Hypothalamus (tissue), 51 donors: ENCODE results near the gene SCGB2B2.
"Not testable (repeated sequence)": the region's sequence is repeated elsewhere in the genome, so short reads cannot be mapped to it uniquely, and the experiment has no call there.

Experiments
- DNase-seq, 51 donors: peaks; one replicate each; lab custom pipeline; 2025; lab: John Stamatoyannopoulos, UW

SCGB2B2 gene

GRCh38 chr19:34676697-34677385 is at the start of gene SCGB2B2:
Gene SCGB2B2 (minus strand): TSS chr19:34677159. CDS start chr19:34594563, 82,596 bp downstream.
- peak in 41 of 51 donors; percentile 60 to 99 (median 91) for DNase-seq

DNA sequence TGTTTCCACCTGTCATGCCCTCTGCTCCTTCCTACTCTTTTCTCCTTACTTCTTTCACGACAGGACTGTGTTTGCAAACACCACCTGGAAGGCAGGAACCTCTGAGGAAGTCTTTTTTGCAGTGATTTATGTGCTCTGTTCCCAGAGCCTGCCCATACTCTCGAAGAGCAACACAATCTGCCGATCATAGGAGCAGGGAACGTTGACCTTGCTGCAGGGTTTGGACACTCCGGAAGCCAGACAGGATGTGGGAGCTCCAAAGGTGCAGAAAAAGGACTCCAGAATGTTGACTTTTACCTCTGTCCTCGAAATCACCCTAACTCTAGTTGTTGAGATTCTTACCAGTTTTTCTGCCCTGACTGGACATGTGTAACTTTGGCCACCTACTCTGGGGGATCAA is 48.4 kb upstream of the SCGB2B2 start:
- no peak for DNase-seq

GRCh38 chr19:34722353-34722752 is 45.4 kb upstream of the SCGB2B2 start:
- no peak for DNase-seq

GRCh38 chr19:34715357-34715756 is 38.4 kb upstream of the SCGB2B2 start:
- no peak for DNase-seq

DNA sequence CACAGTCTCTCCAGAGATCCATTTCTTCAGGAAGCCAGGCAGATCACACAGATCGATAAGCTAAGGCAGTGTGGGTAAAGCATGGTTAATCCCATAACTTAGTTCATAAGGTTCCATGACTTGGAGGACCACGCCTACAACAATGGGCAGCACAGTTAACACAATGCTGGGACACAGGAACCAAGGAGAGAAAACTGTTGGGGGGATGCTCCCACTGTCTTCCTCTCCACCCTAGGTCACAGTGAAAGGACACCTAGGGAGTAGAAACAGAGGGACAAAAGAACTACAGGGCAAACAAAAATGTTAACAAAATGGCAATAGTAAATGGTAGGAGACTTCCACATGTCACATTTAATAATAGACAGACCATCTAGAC is 36.3 kb upstream of the SCGB2B2 start:
- DNase-seq, result no peak

DNA sequence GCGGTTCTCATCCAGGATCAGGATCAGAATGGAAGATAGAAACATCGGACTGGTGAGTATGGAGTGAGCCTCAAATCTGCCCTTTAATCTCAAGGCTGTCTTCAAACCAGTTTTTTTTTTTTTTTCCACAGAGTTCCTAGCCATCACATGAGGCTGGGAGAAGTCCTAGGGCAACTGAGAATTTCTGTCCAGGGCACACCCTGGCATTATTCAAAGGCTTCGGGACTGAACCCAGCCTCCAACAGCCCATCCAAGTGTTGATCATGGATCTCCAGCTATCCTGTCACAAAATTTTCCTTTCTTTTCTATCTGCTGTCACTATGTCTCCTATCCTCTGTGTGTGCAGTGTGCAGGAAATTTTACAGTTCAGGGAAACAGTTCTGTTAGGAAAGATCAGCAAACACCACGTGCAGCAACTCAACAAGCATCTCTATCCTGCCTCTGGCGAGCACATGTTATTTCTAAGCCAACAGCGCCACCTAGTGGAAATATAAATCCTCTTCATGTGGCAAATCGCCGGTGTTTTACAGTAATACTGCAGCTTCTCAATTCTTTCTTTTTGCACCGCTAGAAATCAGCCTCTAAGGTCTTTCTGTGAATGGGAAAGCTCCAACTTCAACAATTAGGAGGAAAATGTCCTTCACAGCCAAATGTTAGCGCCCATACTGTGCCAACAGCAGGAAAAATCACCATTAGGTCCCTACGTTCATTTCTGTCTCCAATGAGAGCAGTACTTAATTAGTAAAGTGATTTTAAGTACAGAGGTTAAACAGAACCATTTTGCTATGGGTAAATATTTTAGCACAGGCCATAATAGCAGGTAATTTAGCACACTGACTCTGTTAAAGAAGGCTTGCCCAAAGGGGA is 35.7 kb upstream of the SCGB2B2 start:
- peak in 19 of 51 donors; percentile 3 to 62 (median 30) for DNase-seq

- DNase-seq, result no peak
These were observed 34.9 kb upstream of the SCGB2B2 start for GRCh38 chr19:34711890-34712289.

DNA sequence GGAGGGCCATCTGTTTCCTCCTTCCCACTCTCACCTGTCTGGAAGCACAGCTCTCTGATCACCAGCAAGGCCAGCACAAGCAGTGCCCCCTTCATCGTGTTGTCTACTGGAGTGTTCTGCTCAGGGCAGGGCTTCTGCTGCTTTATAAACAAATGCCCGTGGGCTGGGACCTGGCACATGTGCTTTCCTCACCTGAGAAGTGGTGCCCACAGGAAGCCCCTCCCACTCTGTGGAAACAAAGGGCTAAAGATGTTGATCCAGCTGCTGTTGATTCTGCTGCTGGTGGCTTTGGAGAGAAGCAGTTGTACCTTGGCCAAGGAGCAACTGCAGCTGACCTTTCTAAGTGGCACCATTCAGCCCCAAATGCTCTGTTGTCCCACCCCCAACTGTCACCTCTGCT is 30.7 kb upstream of the SCGB2B2 start:
- no peak for DNase-seq

- DNase-seq, result no peak
These were observed 15.6 kb upstream of the SCGB2B2 start for GRCh38 chr19:34692549-34692948.

DNA sequence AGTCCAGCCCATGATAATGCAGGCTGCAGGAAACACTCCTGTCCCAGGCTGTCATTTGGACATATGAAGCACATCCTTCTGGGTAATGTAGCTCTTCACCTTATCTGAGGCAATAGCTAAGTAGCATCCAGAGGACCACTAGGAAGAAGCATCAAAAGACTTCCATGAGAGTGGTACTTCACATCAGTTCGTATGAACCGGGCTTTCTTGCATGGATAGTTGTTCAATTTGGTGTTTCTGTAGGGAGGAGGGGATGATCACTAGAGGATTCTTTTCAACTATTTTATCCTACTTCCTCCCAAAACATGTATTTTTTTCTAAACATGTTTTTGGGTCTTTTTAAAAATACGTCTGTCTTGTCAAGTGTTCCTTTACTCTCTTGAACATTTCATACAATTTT is 13.4 kb upstream of the SCGB2B2 start:
- DNase-seq, result no peak

GRCh38 chr19:34688592-34688991 is 11.6 kb upstream of the SCGB2B2 start:
- no peak for DNase-seq

- no peak for DNase-seq
These were observed 10.4 kb upstream of the SCGB2B2 start for GRCh38 chr19:34687348-34687747.

GRCh38 chr19:34686455-34686854 is 9.5 kb upstream of the SCGB2B2 start:
- DNase-seq, result no peak

DNA sequence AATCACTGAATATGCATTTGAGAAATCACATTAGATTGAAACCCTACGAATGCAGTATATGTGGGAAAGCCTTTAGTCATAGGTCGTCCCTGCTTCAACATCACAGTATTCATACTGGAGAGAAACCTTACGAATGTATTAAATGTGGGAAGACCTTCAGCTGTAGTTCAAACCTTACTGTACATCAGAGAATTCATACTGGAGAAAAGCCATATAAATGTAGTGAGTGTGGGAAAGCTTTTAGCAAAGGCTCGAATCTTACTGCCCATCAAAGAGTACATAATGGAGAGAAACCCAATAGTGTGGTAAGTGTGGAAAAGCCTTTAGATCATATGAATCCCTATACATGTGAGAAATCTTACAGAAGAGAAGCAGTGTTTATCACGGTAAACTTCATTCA is 8.3 kb upstream of the SCGB2B2 start:
- not testable (repeated sequence) for DNase-seq

- DNase-seq, result no peak
These were observed 4.5 kb upstream of the SCGB2B2 start for GRCh38 chr19:34681478-34681877.

DNA sequence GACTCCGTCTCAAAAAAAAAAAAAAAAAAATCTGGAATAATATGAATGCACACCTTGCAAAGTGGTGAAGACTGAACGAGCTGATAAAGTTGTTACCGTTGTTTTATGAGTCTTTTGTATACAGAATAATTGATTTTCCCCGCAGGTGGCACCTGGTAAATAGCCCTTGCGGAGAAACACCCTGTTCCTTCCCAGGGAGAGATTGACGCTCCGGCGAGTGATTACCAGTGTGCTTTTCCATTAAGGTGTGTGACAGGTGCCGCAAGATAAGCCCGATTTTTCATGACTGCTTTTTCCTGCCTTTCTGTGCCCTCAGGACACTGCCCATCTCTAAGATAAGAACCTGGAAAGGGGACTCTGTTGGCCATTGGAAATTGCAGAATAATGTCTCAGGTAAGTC is 1.5 kb upstream of the SCGB2B2 start:
- DNase-seq, result no peak

GRCh38 chr19:34678085-34678412 is 1.1 kb upstream of the SCGB2B2 start:
- peak in 1 of 51 donors; percentile 56 for DNase-seq

DNA sequence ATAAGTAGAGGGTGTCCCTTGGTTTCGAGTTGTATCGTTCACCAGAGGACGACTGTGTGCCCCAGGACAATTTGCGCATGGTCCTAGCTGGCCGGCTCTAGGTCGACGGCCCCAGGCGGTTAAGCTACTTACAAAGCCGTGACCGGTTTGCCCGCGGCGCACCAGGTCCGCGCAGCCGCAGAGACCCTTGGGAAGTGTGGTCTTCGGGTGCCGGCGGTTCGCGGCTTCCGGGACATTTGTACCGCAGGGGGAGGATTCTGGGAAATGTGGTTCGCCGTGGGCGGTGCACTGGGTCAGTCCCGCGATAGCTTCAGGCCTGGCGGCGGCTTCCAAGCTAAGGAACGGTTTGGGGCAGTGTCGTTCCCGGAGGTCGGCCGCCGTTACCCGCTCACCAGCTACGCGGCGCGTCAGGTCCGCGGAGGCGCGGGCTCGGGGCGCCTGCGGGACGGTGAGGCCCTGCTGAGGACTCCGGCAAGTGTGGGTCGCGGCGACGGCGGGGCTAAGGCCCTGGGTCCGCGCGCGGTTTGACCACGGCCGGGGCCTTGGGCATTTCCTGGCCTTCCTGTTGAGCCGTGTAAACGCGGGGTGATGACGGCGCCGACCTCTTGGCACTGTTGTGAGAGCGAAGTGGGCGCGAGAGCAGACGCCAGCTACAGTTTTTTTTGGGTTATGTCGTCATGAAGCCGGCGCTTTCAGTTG is 576 bp upstream of the SCGB2B2 start, which contains the start of gene ZNF302:
TSS of gene ZNF302 (plus strand) at position 293 of the 699 bp plus-strand sequence. CDS start 1,127 bp downstream, outside the sequence.
- peak; percentile 80 to 99 (median 95) for DNase-seq

DNA sequence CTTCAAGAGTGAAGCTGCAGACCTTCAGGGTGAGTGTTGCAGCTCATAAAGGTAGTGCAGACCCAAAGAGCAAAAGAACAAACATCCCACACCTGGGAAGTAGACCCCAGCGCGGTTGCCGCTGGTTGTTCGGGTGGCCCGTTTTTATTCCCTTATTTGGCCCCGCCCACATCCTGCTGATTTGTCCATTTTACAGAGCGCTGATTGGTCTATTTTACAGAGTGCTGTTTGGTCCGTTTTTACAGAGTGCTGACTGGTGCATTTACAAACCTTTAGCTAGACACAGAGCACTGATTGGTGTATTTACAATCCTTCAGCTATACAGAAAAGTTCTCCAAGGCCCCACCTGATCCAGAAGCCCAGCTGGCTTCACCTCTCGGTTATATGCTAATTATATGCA is 1.0 kb downstream of the SCGB2B2 start:
- no peak for DNase-seq

DNA sequence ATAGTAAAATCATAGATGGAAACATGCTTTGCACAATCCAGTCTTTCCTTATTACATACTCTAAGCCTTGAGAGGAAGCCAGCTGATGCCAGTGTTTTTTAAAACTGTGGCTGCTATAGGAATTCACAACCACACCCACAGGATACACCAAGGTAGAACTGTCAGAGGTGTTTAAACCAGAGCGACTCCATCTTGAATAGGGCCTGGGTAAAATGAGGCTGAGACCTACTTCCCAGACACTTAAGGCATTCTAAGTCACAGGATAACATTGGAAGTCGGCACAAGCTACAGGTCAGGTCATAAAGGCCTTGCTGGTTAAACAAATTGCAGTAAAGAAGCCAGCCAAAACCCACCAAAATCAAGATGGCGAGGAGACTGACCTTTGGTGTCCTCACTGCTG is 1.7 kb downstream of the SCGB2B2 start:
- no peak for DNase-seq

- no peak for DNase-seq
These were observed 3.4 kb downstream of the SCGB2B2 start for GRCh38 chr19:34673590-34673989.
